Heart right ventricle (tissue), 16 donors: ENCODE results near the gene EMP2. TPM values are rescaled to one million over a fixed set of nuclear protein-coding genes. Genes with fewer than 3 reads are reported as not detected.

ENCODE experiments used
- ATAC-seq, 8 donors: fragments of 200-7000 bp; cut with Tn5 transposase; one replicate each; pipeline ENCODE4 v1.9.1; 2020; ENCODE audit warnings: mild to moderate bottlenecking in 8 of 8, moderate library complexity in 8 of 8, moderate number of reproducible peaks in 1 of 8
- DNase-seq, 2 donors: peaks; one replicate each; pipeline ENCODE4 v3.0.0-alpha.2; 2020
- H3K27ac ChIP-seq, 10 donors: fragments of 200-600 bp; sonication (generic) in 2 of 10; one replicate each; pipeline versions ENCODE4 v1.5.0 to v1.8.0; 2020 to 2022; ENCODE audit warnings: mild to moderate bottlenecking in 3 of 10
- H3K27me3 ChIP-seq, 7 donors: fragments of 200-600 bp; one replicate each; pipeline ENCODE4 v1.8.0; 2021 to 2022; ENCODE audit warnings: mild to moderate bottlenecking in 2 of 7
- H3K36me3 ChIP-seq, 9 donors: fragments of 200-600 bp; sonication (generic) in 1 of 9; one replicate each; pipeline versions ENCODE4 v1.5.0 to v1.8.0; 2020 to 2022; ENCODE audit warnings: mild to moderate bottlenecking in 2 of 9
- H3K4me1 ChIP-seq, 9 donors: fragments of 200-600 bp; sonication (generic) in 1 of 9; one replicate each; pipeline versions ENCODE4 v1.5.0 to v1.8.0; 2020 to 2022; ENCODE audit warnings: mild to moderate bottlenecking in 4 of 9
- H3K4me3 ChIP-seq, 10 donors: fragments of 200-600 bp; sonication (generic) in 2 of 10; one replicate each; pipeline versions ENCODE4 v1.5.0 to v1.8.0; 2020 to 2022; ENCODE audit warnings: mild to moderate bottlenecking in 7 of 10, moderate library complexity in 2 of 10
- H3K9me3 ChIP-seq, 11 donors: fragments of 200-600 bp in 10 of 11; sonication (generic) in 2 of 11; one replicate each; pipeline versions ENCODE4 v1.5.0 to v1.8.0; 2013 to 2022; ENCODE audit warnings: mild to moderate bottlenecking in 2 of 11, control low read depth in 1 of 11, moderate library complexity in 1 of 11
- WGBS, 2 donors: extraction: QIAGEN DNeasy Blood & Tissue Kit; methylation state at CpG; one replicate each; pipeline ENCODE4 v1.1.7; 2013; ENCODE audit warnings: inconsistent platforms in 1 of 2; 5-methylcytosine and 5-hydroxymethylcytosine counted together
- intact Hi-C, 10 donors: fragments of 100-400 bp; cut with DNase I; formaldehyde crosslinking; loops; one replicate each; pipeline versions ENCODE4 v1.11.1 to v1.14.2; 2022
- polyA plus RNA-seq, 2 donors: library from polyadenylated mRNA; stranded (reverse); fragments of 200-250 nt; gene quantifications; one replicate each; pipeline ENCODE4 v1.2.3, GENCODE V29; 2013
- total RNA-seq, 10 donors: library from RNA; stranded (reverse); fragmentation: NEBNext Ultra II Directional in 3 of 10; extraction: Animal tissue kit (Norgen Biotek cat#: 25700) in 3 of 10; gene quantifications; one replicate each; pipeline versions ENCODE4 v1.2.1 to v1.2.4, GENCODE V29; 2021 to 2023
- TF ChIP-seq, protein P1 (sequence below), 9 donors: fragments of 200-600 bp; sonication (generic) in 2 of 9; IDR thresholded peaks; one replicate each; pipeline versions ENCODE4 v1.5.0 to v1.8.0; 2021 to 2022; ENCODE audit warnings: antibody characterized with exemption in 9 of 9, mild to moderate bottlenecking in 5 of 9, moderate library complexity in 1 of 9
- donor health status: Arrhythmogenic right ventricular cardiomyopathy.
- donor health status: ischemic (EF 13 %, LVEDD 7.1; RV severe dilation, severe dysfunction).
- donor health status: healthy with polysubstance abuse.
- donor health status: DM: no; HTN: yes; CAD: no.
- donor health status: DM: no; HTN: no; CAD: no.
- donor health status: ischemic (EF 25% LVEDD 6.9; RV normal size, moderate dysfunction).
- donor health status: ischemic (EF 25% LVEDD 5.7; RV mildly dilated, moderate dysfunction).
- donor health status: healthy.
- donor health status: DM: yes; HTN: yes; CAD: no.
- donor health status: Ischemic cardiomyopathy.
- donor health status: ischemic (EF 35%, LVEDD 5.7; RV mildly dilated, moderate dysfunction).
- donor health status: nonischemic (EF 11% LVEDD 7.7; RV severe dilation, severe dysfunction).
- donor health status: DM: yes; HTN: yes; CAD: no.
- donor health status: PGD.
- donor health status: ischemic (EF 29% LVEDD 5.4; RV normal size, mild dysfunction).
- donor health status: nonischemic (EF 23%, LVEDD 6.1; RV moderate dilation, normal function).

The EMP2 gene
- total and polyA plus RNA-seq, 12 donors, result 36.1 to 108 (median 58.6) TPM

DNA sequence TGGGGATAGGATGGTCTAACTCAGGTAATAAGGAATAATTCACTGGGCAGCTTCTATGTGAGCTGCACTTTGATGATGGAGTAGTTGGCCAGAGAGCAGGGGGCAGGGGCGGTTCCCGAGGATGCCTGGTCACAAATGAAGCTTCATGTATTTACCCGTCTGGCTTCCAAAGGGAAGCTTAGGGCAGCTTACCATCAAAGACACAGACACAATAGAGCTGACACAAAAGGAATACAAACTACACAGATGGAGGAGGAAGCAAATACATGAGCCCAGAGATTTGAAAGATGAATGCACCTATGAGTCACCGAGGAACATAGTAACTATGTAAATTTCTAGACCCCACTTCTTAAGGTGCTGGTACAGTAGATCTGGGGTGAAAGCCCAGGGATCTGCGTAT is 8.7 kb upstream of the EMP2 start:
- intact Hi-C loops, result no loop called here
- WGBS, 2 donors, result 76 to 88% methylated on average over 5 of the region's 5 CpGs

DNA sequence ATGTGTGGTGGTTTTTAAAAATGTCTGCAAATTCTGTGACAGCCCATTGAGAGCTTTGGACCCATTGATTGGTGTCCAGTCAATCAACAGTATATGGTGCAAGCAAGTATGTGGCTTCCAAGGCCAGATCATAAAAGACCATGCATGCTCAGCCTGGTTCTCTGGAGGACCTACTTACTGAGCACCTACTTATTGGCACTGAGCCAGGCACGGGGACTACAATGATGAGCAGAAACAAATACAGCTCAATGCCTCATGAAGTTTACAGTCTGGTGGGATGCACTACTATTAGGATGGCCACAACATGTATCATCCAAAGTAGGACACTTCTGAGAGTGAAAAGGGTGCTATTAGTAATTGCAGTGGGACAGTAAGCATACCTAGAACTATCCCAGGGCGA is 7.2 kb upstream of the EMP2 start:
- intact Hi-C loops, result no loop called here
- no peaks in the 10 kb centered on the region for H3K36me3 ChIP-seq
- H3K9me3 ChIP-seq, result no peaks in the 10 kb centered on the region
- DNase-seq, result no peak
- peaks cover 0 to 5% (median 0%) of the 10 kb centered on the region in 9 donors for H3K4me1 ChIP-seq
- H3K27ac ChIP-seq, result no peak overlapping the region
- H3K4me3 ChIP-seq, result no peak overlapping the region
- no peak for ATAC-seq
- TF ChIP-seq, protein P1, sequence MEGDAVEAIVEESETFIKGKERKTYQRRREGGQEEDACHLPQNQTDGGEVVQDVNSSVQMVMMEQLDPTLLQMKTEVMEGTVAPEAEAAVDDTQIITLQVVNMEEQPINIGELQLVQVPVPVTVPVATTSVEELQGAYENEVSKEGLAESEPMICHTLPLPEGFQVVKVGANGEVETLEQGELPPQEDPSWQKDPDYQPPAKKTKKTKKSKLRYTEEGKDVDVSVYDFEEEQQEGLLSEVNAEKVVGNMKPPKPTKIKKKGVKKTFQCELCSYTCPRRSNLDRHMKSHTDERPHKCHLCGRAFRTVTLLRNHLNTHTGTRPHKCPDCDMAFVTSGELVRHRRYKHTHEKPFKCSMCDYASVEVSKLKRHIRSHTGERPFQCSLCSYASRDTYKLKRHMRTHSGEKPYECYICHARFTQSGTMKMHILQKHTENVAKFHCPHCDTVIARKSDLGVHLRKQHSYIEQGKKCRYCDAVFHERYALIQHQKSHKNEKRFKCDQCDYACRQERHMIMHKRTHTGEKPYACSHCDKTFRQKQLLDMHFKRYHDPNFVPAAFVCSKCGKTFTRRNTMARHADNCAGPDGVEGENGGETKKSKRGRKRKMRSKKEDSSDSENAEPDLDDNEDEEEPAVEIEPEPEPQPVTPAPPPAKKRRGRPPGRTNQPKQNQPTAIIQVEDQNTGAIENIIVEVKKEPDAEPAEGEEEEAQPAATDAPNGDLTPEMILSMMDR (IDR thresholded peaks at IDR 0.05), result no peak
- peaks cover 0 to 7% (median 0%) of the 10 kb centered on the region in 7 donors for H3K27me3 ChIP-seq
- WGBS, 2 donors, result 66 to 69% methylated on average over 2 of the region's 2 CpGs

More for the DNA sequence above, 8.7 kb upstream of the EMP2 start:
- TF ChIP-seq, protein P1 (IDR thresholded peaks at IDR 0.05), result no peak
- Histone ChIP-seq H3K4me3 (no peak overlapping the region), H3K4me1 (peaks cover 0 to 5% (median 0%) of the 10 kb centered on the region in 9 donors), H3K36me3 (no peaks in the 10 kb centered on the region), H3K9me3 (no peaks in the 10 kb centered on the region), H3K27ac (no peak overlapping the region), H3K27me3 (peaks cover 0 to 7% (median 0%) of the 10 kb centered on the region in 7 donors)
- no peak for ATAC-seq
- no peak for DNase-seq

DNA sequence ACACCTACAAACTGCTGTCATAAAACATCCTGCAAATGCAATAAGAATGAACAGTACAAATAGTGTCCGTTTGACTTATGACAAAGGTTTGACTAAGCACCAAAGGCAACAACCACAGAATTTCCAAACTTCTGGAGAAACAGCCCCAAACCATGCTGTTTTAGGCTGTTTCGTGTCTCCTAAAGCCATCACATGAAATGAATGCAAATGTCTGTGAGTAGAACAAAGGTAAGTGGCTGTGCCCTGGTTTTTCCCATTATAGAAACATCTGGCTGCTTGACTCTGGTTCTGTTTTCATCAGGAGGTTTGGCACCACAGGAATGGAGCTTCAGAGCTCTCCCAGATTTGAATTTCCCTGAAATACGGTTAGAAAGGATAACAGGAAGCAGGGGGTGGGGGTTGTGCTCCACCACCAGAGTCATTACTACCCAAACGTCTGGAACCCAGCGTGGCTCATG is 4.6 kb upstream of the EMP2 start:
- no peak for DNase-seq
- no peak overlapping the region for H3K27ac ChIP-seq
- peaks cover 0 to 14% (median 3%) of the 10 kb centered on the region in 9 donors for H3K4me1 ChIP-seq
- H3K36me3 ChIP-seq, result no peaks in the 10 kb centered on the region
- no peaks in the 10 kb centered on the region for H3K9me3 ChIP-seq
- WGBS, 2 donors, result 51 to 55% methylated on average over 5 of the region's 5 CpGs
- TF ChIP-seq, protein P1 (IDR thresholded peaks at IDR 0.05), result no peak
- no peak for ATAC-seq
- H3K4me3 ChIP-seq, result no peak overlapping the region
- intact Hi-C loops, result loop anchor here in 3 of 10 donors (5.0 kb wide), 2 partner anchors 32 to 152 kb away; no protein-coding TSS in a partner anchor
- peaks cover 0 to 22% (median 0%) of the 10 kb centered on the region in 7 donors for H3K27me3 ChIP-seq

DNA sequence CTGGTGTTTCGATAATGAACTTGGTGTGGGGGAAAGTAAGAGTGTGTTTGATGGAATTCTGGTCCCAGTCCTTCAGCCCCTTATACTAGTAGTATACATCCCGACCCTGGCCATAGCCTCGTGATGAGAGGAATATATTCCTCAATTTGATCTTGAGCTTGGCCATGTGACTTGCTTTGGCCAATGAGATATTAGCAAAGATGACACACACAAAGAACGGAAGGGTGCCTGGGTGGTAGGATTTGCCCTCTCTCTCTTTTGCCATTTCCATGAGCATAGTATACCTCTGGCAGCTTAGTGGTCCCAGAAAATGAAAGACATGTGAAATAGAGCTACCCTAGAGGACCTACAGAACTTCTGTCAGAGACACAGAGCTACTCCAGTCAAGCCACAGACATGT is 2.9 kb upstream of the EMP2 start:
- DNase-seq, result no peak
- peaks cover 5 to 26% (median 13%) of the 10 kb centered on the region in 9 donors for H3K4me1 ChIP-seq
- WGBS, 2 donors, result 92 to 95% methylated on average over 4 of the region's 4 CpGs
- H3K9me3 ChIP-seq, result no peaks in the 10 kb centered on the region
- no peak overlapping the region for H3K4me3 ChIP-seq
- H3K27ac ChIP-seq, result no peak overlapping the region
- ATAC-seq, result no peak
- TF ChIP-seq, protein P1 (IDR thresholded peaks at IDR 0.05), result no peak
- H3K27me3 ChIP-seq, result peaks cover 0 to 38% (median 0%) of the 10 kb centered on the region in 7 donors
- H3K36me3 ChIP-seq, result no peaks in the 10 kb centered on the region
- intact Hi-C loops, result loop anchor here in 3 of 10 donors (5.0 kb wide), 2 partner anchors 34 to 154 kb away; no protein-coding TSS in a partner anchor
